ENCODE data around the gene RASA2.

GRCh38 chr3:141454906-141455602 lies 31.8 kb upstream of the RASA2 start:
- TF ChIP-seq CTCF (IDR thresholded peaks at IDR 0.05) (peak; percentile 48 to 79 (median 71)), POLR2A (IDR thresholded peaks at IDR 0.05) (no peak)
